SK-N-SH (cell line): ENCODE data around the gene TRIM14. TPM values are rescaled to one million over a fixed set of nuclear protein-coding genes. Genes with fewer than 3 reads are reported as not detected.
A peak's percentile ranks its signal among the peaks of the same experiment; 100 is the strongest.

Experiments
- CTCF ChIA-PET: fragments of 300-600, 350-600 bp; formaldehyde crosslinking; extraction: SDS; loops from one replicate; lab custom pipeline; 2021; lab: Yijun Ruan, JAX
- POLR2A ChIA-PET: fragments of 350-600 bp; sonication (Branson Sonifier 250); formaldehyde crosslinking; extraction: SDS; loops from one replicate; lab custom pipeline; 2020; ENCODE audit warnings: antibody characterized with exemption, inconsistent platforms; lab: Yijun Ruan, JAX
- DNase-seq: peaks from one replicate; pipeline ENCODE4 v3.0.0; 2012
- H2AFZ ChIP-seq: fragments of 200-600 bp; sonication (generic); 2 replicates; pipeline ENCODE4 v1.8.1; 2016; ENCODE audit warnings: antibody characterized with exemption, mild to moderate bottlenecking, low read depth
- H3F3A ChIP-seq: fragments of 200-600 bp; sonication (generic); replicated peaks from 2 replicates; pipeline ENCODE3; 2016; ENCODE audit warnings: antibody characterized with exemption, mild to moderate bottlenecking; ENCODE audit not compliant: insufficient read depth
- H3K27ac ChIP-seq, 2 experiments: fragments of 200-500 bp in 1 of 2; fragments of 200-600 bp in 1 of 2; sonication (Bioruptor generic) in 1 of 2; sonication (generic), shearing (Covaris generic) in 1 of 2; 2 replicates each; pipeline versions ENCODE4 v1.5.1 to v1.6.1; 2014 to 2016; ENCODE audit warnings: low read depth in 2 of 2, inconsistent platforms in 1 of 2, low read length in 1 of 2, mild to moderate bottlenecking in 1 of 2, mixed read lengths in 1 of 2
- H3K27me3 ChIP-seq: fragments of 200-600 bp; sonication (generic), shearing (Covaris generic); 2 replicates; pipeline ENCODE4 v1.6.1; 2016; ENCODE audit warnings: mixed run types; ENCODE audit not compliant: insufficient read depth
- H3K36me3 ChIP-seq, 2 experiments: fragments of 200-500 bp in 1 of 2; fragments of 200-600 bp in 1 of 2; sonication (Bioruptor generic) in 1 of 2; sonication (generic) in 1 of 2; replicated peaks in 1 of 2; 2 replicates each; pipeline versions ENCODE3 to v1.5.1; 2014 to 2016; ENCODE audit warnings: low read length in 1 of 2, mild to moderate bottlenecking in 1 of 2; ENCODE audit not compliant: insufficient read depth in 2 of 2, control insufficient read depth in 1 of 2
- H3K4me1 ChIP-seq, 2 experiments: fragments of 200-500 bp in 1 of 2; fragments of 200-600 bp in 1 of 2; sonication (Bioruptor generic) in 1 of 2; sonication (generic), shearing (Covaris generic) in 1 of 2; 2 replicates each; pipeline versions ENCODE4 v1.5.1 to v1.6.1; 2014 to 2016; ENCODE audit warnings: low read depth in 1 of 2, low read length in 1 of 2, mixed run types in 1 of 2; ENCODE audit not compliant: insufficient read depth in 2 of 2, control insufficient read depth in 1 of 2
- H3K4me2 ChIP-seq: fragments of 200-600 bp; sonication (generic), shearing (Covaris generic); 2 replicates; pipeline ENCODE4 v1.6.1; 2017; ENCODE audit warnings: mixed run types
- H3K4me3 ChIP-seq, 2 experiments: fragments of 200-500 bp in 1 of 2; fragments of 200-600 bp in 1 of 2; sonication (Bioruptor generic) in 1 of 2; sonication (generic), shearing (Covaris generic) in 1 of 2; 2 replicates each; pipeline versions ENCODE4 v1.5.1 to v1.8.1; 2014 to 2016; ENCODE audit warnings: low read depth in 2 of 2, inconsistent platforms in 1 of 2, low read length in 1 of 2, mild to moderate bottlenecking in 1 of 2, mixed read lengths in 1 of 2, moderate library complexity in 1 of 2
- H3K79me2 ChIP-seq: fragments of 200-600 bp; sonication (generic); 2 replicates; pipeline ENCODE4 v1.8.1; 2017; ENCODE audit warnings: mild to moderate bottlenecking; ENCODE audit not compliant: insufficient read depth
- H3K9ac ChIP-seq: fragments of 200-600 bp; sonication (generic); 2 replicates; pipeline ENCODE4 v1.6.1; 2017; ENCODE audit warnings: mixed run types
- H3K9me2 ChIP-seq: fragments of 200-600 bp; sonication (generic); 2 replicates; pipeline ENCODE4 v1.6.1; 2017; ENCODE audit warnings: mixed run types
- H3K9me3 ChIP-seq: fragments of 200-600 bp; sonication (generic); 2 replicates; pipeline ENCODE4 v1.6.1; 2017; ENCODE audit warnings: mixed run types, mild to moderate bottlenecking, moderate library complexity
- H4K20me1 ChIP-seq: fragments of 200-600 bp; sonication (generic); 2 replicates; pipeline ENCODE4 v1.6.1; 2017; ENCODE audit warnings: mild to moderate bottlenecking, mixed run types; ENCODE audit not compliant: insufficient read depth
- CTCF ChIP-seq: fragments of 200-600 bp; sonication (generic); IDR thresholded peaks from 2 replicates; pipeline ENCODE4 v1.6.1; 2017; ENCODE audit warnings: antibody characterized with exemption, mild to moderate bottlenecking, moderate library complexity
- ELF1 ChIP-seq: IDR thresholded peaks from 2 replicates; pipeline ENCODE4 v1.4.0; 2012
- GABPA ChIP-seq: IDR thresholded peaks from 2 replicates; pipeline ENCODE4 v1.4.0; 2012; ENCODE audit warnings: low read depth, mild to moderate bottlenecking
- GATA2 ChIP-seq: sonication (generic); formaldehyde crosslinking; IDR thresholded peaks from 2 replicates; pipeline ENCODE4 v1.5.0; 2020; ENCODE audit warnings: mild to moderate bottlenecking, missing genetic modification reagents
- IRF3 ChIP-seq: fragments of 150-350 bp; IDR thresholded peaks from 2 replicates; pipeline ENCODE4 v1.6.1; 2016; ENCODE audit warnings: mild to moderate bottlenecking, low read depth, low read length
- JUND ChIP-seq: IDR thresholded peaks from 2 replicates; pipeline ENCODE4 v1.4.0; 2012
- PBX3 ChIP-seq: IDR thresholded peaks from 2 replicates; pipeline ENCODE4; 2012
- RAD21 ChIP-seq: IDR thresholded peaks from 2 replicates; pipeline ENCODE4 v1.6.1; 2012; ENCODE audit warnings: mild to moderate bottlenecking, low read length
- RCOR1 ChIP-seq: fragments of 150-350 bp; IDR thresholded peaks from 2 replicates; pipeline ENCODE4 v1.6.1; 2017; ENCODE audit warnings: antibody characterized with exemption, low read length
- SMC3 ChIP-seq: IDR thresholded peaks from 2 replicates; pipeline ENCODE4 v1.6.1; 2012; ENCODE audit warnings: low read depth, low read length, improper control_type of control experiment
- TEAD4 ChIP-seq: IDR thresholded peaks from 2 replicates; pipeline ENCODE4 v1.4.0; 2012; ENCODE audit warnings: mild to moderate bottlenecking, borderline replicate concordance; ENCODE audit not compliant: insufficient read depth
- USF1 ChIP-seq: IDR thresholded peaks from 2 replicates; pipeline ENCODE4 v1.4.0; 2012; ENCODE audit warnings: low read depth, borderline replicate concordance
- USF2 ChIP-seq: fragments of 150-350 bp; IDR thresholded peaks from 2 replicates; pipeline ENCODE4 v1.6.1; 2017; ENCODE audit warnings: antibody characterized with exemption, low read length, low read depth, borderline replicate concordance
- ZBTB33 ChIP-seq: IDR thresholded peaks from 2 replicates; pipeline ENCODE4 v1.4.0; 2012; ENCODE audit warnings: low read depth, borderline replicate concordance
- WGBS: methylation state at CpG from one replicate; pipeline ENCODE4 v1.1.6; 2017; ENCODE audit warnings: low lambda C conversion rate; 5-methylcytosine and 5-hydroxymethylcytosine counted together
- polyA plus RNA-seq, 3 experiments: library from polyadenylated mRNA; depleted of rRNA; stranded (reverse); fragments of >200 nt; gene quantifications; 2 replicates each; pipeline ENCODE4 v1.2.3, GENCODE V29; 2012

Gene TRIM14
- polyA plus RNA-seq, 1 of the 3 experiments (the other 2 are of a cell fraction), result 15.3 TPM

- ChIA-PET CTCF (interaction anchor here (0.7 to 2.2 kb wide), 5 partner anchors 8 to 121 kb away, joined by 3 to 14 read pairs (median 4); no protein-coding TSS in a partner anchor), POLR2A (interaction anchor here (0.6 kb wide), 1 partner anchor 180 kb away, joined by 3 read pairs; no protein-coding TSS in a partner anchor)
- Histone ChIP-seq H3F3A (no peaks in the 10 kb centered on the region), H3K4me3 (no peak overlapping the region), H3K4me1 (no peaks in the 10 kb centered on the region), H3K36me3 (no peaks in the 10 kb centered on the region), H3K27me3 (no peaks in the 10 kb centered on the region), H3K9me2 (no peaks in the 10 kb centered on the region), H3K4me2 (no peak overlapping the region), H3K9me3 (no peaks in the 10 kb centered on the region), H3K79me2 (no peaks in the 10 kb centered on the region), H3K27ac (no peak overlapping the region), H3K9ac (no peak overlapping the region), H2AFZ (peak overlapping the region; percentile 64; the same call in 1 of the 2 replicates), H4K20me1 (no peaks in the 10 kb centered on the region)
- TF ChIP-seq SMC3 (no peak), USF1 (no peak), ZBTB33 (no peak), GABPA (peak; percentile 25; the same call in 1 of the 2 replicates)
- WGBS, result 78% methylated on average over 6 of the region's 6 CpGs
- no peak for DNase-seq
These were observed 73.5 kb downstream of the TRIM14 start for GRCh38 chr9:98045234-98046179.

- Histone ChIP-seq H3K27ac (no peak overlapping the region), H4K20me1 (no peaks in the 10 kb centered on the region), H2AFZ (no peak overlapping the region), H3K4me2 (no peak overlapping the region), H3K9ac (no peak overlapping the region), H3K4me1 (no peaks in the 10 kb centered on the region), H3K9me3 (no peaks in the 10 kb centered on the region), H3K36me3 (no peaks in the 10 kb centered on the region), H3K9me2 (no peaks in the 10 kb centered on the region), H3K79me2 (no peaks in the 10 kb centered on the region), H3K27me3 (no peaks in the 10 kb centered on the region), H3F3A (no peaks in the 10 kb centered on the region), H3K4me3 (no peak overlapping the region)
- ChIA-PET POLR2A (no interaction called here), CTCF (interaction anchor here (1.3 to 2.2 kb wide), 4 partner anchors 9 to 120 kb away, joined by 4 to 14 read pairs (median 6); no protein-coding TSS in a partner anchor)
- DNase-seq, result no peak
- WGBS, result 77% methylated on average over 5 of the region's 5 CpGs
- TF ChIP-seq USF2 (no peak), USF1 (no peak), GATA2 (no peak), RAD21 (no peak), JUND (no peak), TEAD4 (no peak), CTCF (no peak), PBX3 (no peak), IRF3 (no peak), RCOR1 (no peak), GABPA (no peak), ELF1 (no peak), SMC3 (no peak)
These were observed 75.1 kb downstream of the TRIM14 start for GRCh38 chr9:98043915-98044314.
